Measurements from ENCODE around the gene SLC16A4.
"Not testable (repeated sequence)": the region's sequence is repeated elsewhere in the genome, so short reads cannot be mapped to it uniquely, and the experiment has no call there.

SLC16A4 gene

GRCh38 chr1:110390692-110391245 lies at the start of gene SLC16A4:
TSS of gene SLC16A4 (minus strand) at chr1:110391026. CDS start at chr1:110389323, 1,703 bp downstream.
- Histone ChIP-seq H3K4me3 (ENCODE audit: low read length) (no peak within 1 kb of the TSS), H3K27ac (ENCODE audit: low read length) (no peak within 1 kb of the TSS)

GRCh38 chr1:110439873-110440272 lies 49.0 kb upstream of the SLC16A4 start:
- not testable (repeated sequence) for H3K27me3 ChIP-seq (ENCODE audit: control insufficient read depth, insufficient read depth, low read length); H3K9me3 ChIP-seq (ENCODE audit: control insufficient read depth, low read depth, low read length); H3K4me1 ChIP-seq (ENCODE audit: control insufficient read depth, low read depth, low read length); H3K4me3 ChIP-seq (ENCODE audit: low read length); H3K27ac ChIP-seq (ENCODE audit: low read length); H3K36me3 ChIP-seq (ENCODE audit: control insufficient read depth, low read depth, low read length); H3K9ac ChIP-seq (ENCODE audit: low read length)

More at GRCh38 chr1:110390692-110391245, at the start of gene SLC16A4:
- Histone ChIP-seq H3K9me3 (ENCODE audit: control insufficient read depth, low read depth, low read length) (no peaks in the 10 kb centered on the region), H3K36me3 (ENCODE audit: control insufficient read depth, low read depth, low read length) (no peaks in the 10 kb centered on the region), H3K9ac (ENCODE audit: low read length) (no peak within 1 kb of the TSS), H3K4me1 (ENCODE audit: control insufficient read depth, low read depth, low read length) (peaks cover 4% of the 10 kb centered on the region), H3K27me3 (ENCODE audit: control insufficient read depth, insufficient read depth, low read length) (no peaks in the 10 kb centered on the region)

GRCh38 chr1:110438893-110439292 lies 48.1 kb upstream of the SLC16A4 start:
- H3K27me3 ChIP-seq (ENCODE audit: control insufficient read depth, insufficient read depth, low read length) = no peaks in the 10 kb centered on the region
- H3K4me3 ChIP-seq (ENCODE audit: low read length) = no peak overlapping the region
- no peak overlapping the region for H3K27ac ChIP-seq (ENCODE audit: low read length)
- no peak overlapping the region for H3K9ac ChIP-seq (ENCODE audit: low read length)
- no peaks in the 10 kb centered on the region for H3K9me3 ChIP-seq (ENCODE audit: control insufficient read depth, low read depth, low read length)
- no peaks in the 10 kb centered on the region for H3K36me3 ChIP-seq (ENCODE audit: control insufficient read depth, low read depth, low read length)
- peaks cover 4% of the 10 kb centered on the region for H3K4me1 ChIP-seq (ENCODE audit: control insufficient read depth, low read depth, low read length)

GRCh38 chr1:110437645-110438299 lies 46.9 kb upstream of the SLC16A4 start:
- not testable (repeated sequence) for H3K27ac ChIP-seq (ENCODE audit: low read length); H3K9me3 ChIP-seq (ENCODE audit: control insufficient read depth, low read depth, low read length); H3K4me3 ChIP-seq (ENCODE audit: low read length); H3K27me3 ChIP-seq (ENCODE audit: control insufficient read depth, insufficient read depth, low read length); H3K36me3 ChIP-seq (ENCODE audit: control insufficient read depth, low read depth, low read length); H3K9ac ChIP-seq (ENCODE audit: low read length)
- H3K4me1 ChIP-seq (ENCODE audit: control insufficient read depth, low read depth, low read length) = peaks cover 13% of the 10 kb centered on the region

GRCh38 chr1:110436635-110437034 lies 45.8 kb upstream of the SLC16A4 start:
- no peak overlapping the region for H3K4me3 ChIP-seq (ENCODE audit: low read length)
- no peaks in the 10 kb centered on the region for H3K36me3 ChIP-seq (ENCODE audit: control insufficient read depth, low read depth, low read length)
- no peak overlapping the region for H3K9ac ChIP-seq (ENCODE audit: low read length)
- H3K9me3 ChIP-seq (ENCODE audit: control insufficient read depth, low read depth, low read length) = no peaks in the 10 kb centered on the region
- H3K27me3 ChIP-seq (ENCODE audit: control insufficient read depth, insufficient read depth, low read length) = no peaks in the 10 kb centered on the region
- H3K27ac ChIP-seq (ENCODE audit: low read length) = no peak overlapping the region
- H3K4me1 ChIP-seq (ENCODE audit: control insufficient read depth, low read depth, low read length) = peaks cover 13% of the 10 kb centered on the region

- Histone ChIP-seq H3K27me3 (ENCODE audit: control insufficient read depth, insufficient read depth, low read length) (no peaks in the 10 kb centered on the region), H3K9ac (ENCODE audit: low read length) (no peak overlapping the region), H3K4me3 (ENCODE audit: low read length) (no peak overlapping the region), H3K27ac (ENCODE audit: low read length) (no peak overlapping the region), H3K4me1 (ENCODE audit: control insufficient read depth, low read depth, low read length) (peaks cover 13% of the 10 kb centered on the region), H3K9me3 (ENCODE audit: control insufficient read depth, low read depth, low read length) (no peaks in the 10 kb centered on the region), H3K36me3 (ENCODE audit: control insufficient read depth, low read depth, low read length) (no peaks in the 10 kb centered on the region)
Measured at GRCh38 chr1:110434946-110435345, 44.1 kb upstream of the SLC16A4 start.

GRCh38 chr1:110433803-110434202 lies 43.0 kb upstream of the SLC16A4 start:
- H3K9ac ChIP-seq (ENCODE audit: low read length) = no peak overlapping the region
- H3K4me3 ChIP-seq (ENCODE audit: low read length) = no peak overlapping the region
- no peak overlapping the region for H3K27ac ChIP-seq (ENCODE audit: low read length)
- H3K9me3 ChIP-seq (ENCODE audit: control insufficient read depth, low read depth, low read length) = no peaks in the 10 kb centered on the region
- H3K27me3 ChIP-seq (ENCODE audit: control insufficient read depth, insufficient read depth, low read length) = no peaks in the 10 kb centered on the region
- H3K4me1 ChIP-seq (ENCODE audit: control insufficient read depth, low read depth, low read length) = peaks cover 13% of the 10 kb centered on the region
- no peaks in the 10 kb centered on the region for H3K36me3 ChIP-seq (ENCODE audit: control insufficient read depth, low read depth, low read length)

GRCh38 chr1:110433213-110433612 lies 42.4 kb upstream of the SLC16A4 start:
- Histone ChIP-seq H3K27me3 (ENCODE audit: control insufficient read depth, insufficient read depth, low read length) (no peaks in the 10 kb centered on the region), H3K9ac (ENCODE audit: low read length) (no peak overlapping the region), H3K9me3 (ENCODE audit: control insufficient read depth, low read depth, low read length) (no peaks in the 10 kb centered on the region), H3K4me1 (ENCODE audit: control insufficient read depth, low read depth, low read length) (peaks cover 13% of the 10 kb centered on the region), H3K27ac (ENCODE audit: low read length) (no peak overlapping the region), H3K4me3 (ENCODE audit: low read length) (no peak overlapping the region), H3K36me3 (ENCODE audit: control insufficient read depth, low read depth, low read length) (no peaks in the 10 kb centered on the region)

- Histone ChIP-seq H3K9me3 (ENCODE audit: control insufficient read depth, low read depth, low read length) (no peaks in the 10 kb centered on the region), H3K27ac (ENCODE audit: low read length) (no peak overlapping the region), H3K4me1 (ENCODE audit: control insufficient read depth, low read depth, low read length) (peaks cover 13% of the 10 kb centered on the region), H3K9ac (ENCODE audit: low read length) (no peak overlapping the region), H3K27me3 (ENCODE audit: control insufficient read depth, insufficient read depth, low read length) (no peaks in the 10 kb centered on the region), H3K36me3 (ENCODE audit: control insufficient read depth, low read depth, low read length) (no peaks in the 10 kb centered on the region), H3K4me3 (ENCODE audit: low read length) (no peak overlapping the region)
Measured at GRCh38 chr1:110430901-110431300, 40.1 kb upstream of the SLC16A4 start.

GRCh38 chr1:110430366-110430765 lies 39.5 kb upstream of the SLC16A4 start:
- no peak overlapping the region for H3K27ac ChIP-seq (ENCODE audit: low read length)
- no peaks in the 10 kb centered on the region for H3K9me3 ChIP-seq (ENCODE audit: control insufficient read depth, low read depth, low read length)
- H3K36me3 ChIP-seq (ENCODE audit: control insufficient read depth, low read depth, low read length) = no peaks in the 10 kb centered on the region
- peaks cover 13% of the 10 kb centered on the region for H3K4me1 ChIP-seq (ENCODE audit: control insufficient read depth, low read depth, low read length)
- H3K27me3 ChIP-seq (ENCODE audit: control insufficient read depth, insufficient read depth, low read length) = no peaks in the 10 kb centered on the region
- no peak overlapping the region for H3K9ac ChIP-seq (ENCODE audit: low read length)
- H3K4me3 ChIP-seq (ENCODE audit: low read length) = no peak overlapping the region

GRCh38 chr1:110428946-110429345 lies 38.1 kb upstream of the SLC16A4 start:
- H3K9ac ChIP-seq (ENCODE audit: low read length) = no peak overlapping the region
- H3K9me3 ChIP-seq (ENCODE audit: control insufficient read depth, low read depth, low read length) = no peaks in the 10 kb centered on the region
- no peaks in the 10 kb centered on the region for H3K27me3 ChIP-seq (ENCODE audit: control insufficient read depth, insufficient read depth, low read length)
- no peaks in the 10 kb centered on the region for H3K36me3 ChIP-seq (ENCODE audit: control insufficient read depth, low read depth, low read length)
- no peak overlapping the region for H3K4me3 ChIP-seq (ENCODE audit: low read length)
- peaks cover 9% of the 10 kb centered on the region for H3K4me1 ChIP-seq (ENCODE audit: control insufficient read depth, low read depth, low read length)
- H3K27ac ChIP-seq (ENCODE audit: low read length) = no peak overlapping the region

GRCh38 chr1:110426854-110427253 lies 36.0 kb upstream of the SLC16A4 start:
- H3K9ac ChIP-seq (ENCODE audit: low read length) = no peak overlapping the region
- no peaks in the 10 kb centered on the region for H3K27me3 ChIP-seq (ENCODE audit: control insufficient read depth, insufficient read depth, low read length)
- H3K36me3 ChIP-seq (ENCODE audit: control insufficient read depth, low read depth, low read length) = no peaks in the 10 kb centered on the region
- H3K4me1 ChIP-seq (ENCODE audit: control insufficient read depth, low read depth, low read length) = no peaks in the 10 kb centered on the region
- no peak overlapping the region for H3K4me3 ChIP-seq (ENCODE audit: low read length)
- no peak overlapping the region for H3K27ac ChIP-seq (ENCODE audit: low read length)
- no peaks in the 10 kb centered on the region for H3K9me3 ChIP-seq (ENCODE audit: control insufficient read depth, low read depth, low read length)
